HEK293T (cell line): ENCODE data around the gene SFXN4.
"Not testable (repeated sequence)": the region's sequence is repeated elsewhere in the genome, so short reads cannot be mapped to it uniquely, and the experiment has no call there.

ENCODE experiments used
- ARNT ChIP-seq: fragments of 450-650 bp; IDR thresholded peaks from 2 replicates; pipeline ENCODE4 v1.6.1; 2017; ENCODE audit warnings: mild to moderate bottlenecking
- BHLHE40 ChIP-seq: fragments of 450-650 bp; IDR thresholded peaks from 2 replicates; pipeline ENCODE4 v1.6.1; 2016; ENCODE audit warnings: mild to moderate bottlenecking, moderate library complexity, borderline replicate concordance
- ZNF384 ChIP-seq: fragments of 450-650 bp; IDR thresholded peaks from 2 replicates; pipeline ENCODE4 v1.6.1; 2016

- TF ChIP-seq ZNF384, ARNT, BHLHE40: not testable (repeated sequence)
Measured at GRCh38 chr10:119107771-119108170, 57.7 kb downstream of the SFXN4 start.
